ENCODE measurements around the gene USP9Y.

Gene USP9Y

DNA sequence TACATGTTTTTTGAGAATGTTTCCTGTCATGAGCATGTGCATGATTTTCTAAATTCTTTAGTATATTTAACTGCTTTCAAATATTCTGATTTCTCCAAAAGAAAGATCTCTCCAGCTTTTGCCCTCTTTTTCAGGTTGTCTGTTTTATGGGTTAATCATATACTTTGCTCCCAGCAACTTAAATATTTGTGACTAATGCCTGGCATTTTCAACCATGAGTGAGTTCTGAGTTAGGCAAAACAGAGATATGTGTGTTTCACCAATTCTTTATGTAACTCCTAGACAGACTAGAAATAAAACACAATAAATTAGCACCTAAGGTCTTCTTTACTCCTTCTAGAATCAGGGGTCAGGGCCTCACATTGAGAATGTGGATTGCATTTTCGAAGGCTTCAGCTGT, 107.0 kb downstream of the USP9Y start:
- no peak for DNase-seq

- no peak for DNase-seq
These were observed 108.0 kb downstream of the USP9Y start for GRCh38 chrY:12809034-12809433.

DNA sequence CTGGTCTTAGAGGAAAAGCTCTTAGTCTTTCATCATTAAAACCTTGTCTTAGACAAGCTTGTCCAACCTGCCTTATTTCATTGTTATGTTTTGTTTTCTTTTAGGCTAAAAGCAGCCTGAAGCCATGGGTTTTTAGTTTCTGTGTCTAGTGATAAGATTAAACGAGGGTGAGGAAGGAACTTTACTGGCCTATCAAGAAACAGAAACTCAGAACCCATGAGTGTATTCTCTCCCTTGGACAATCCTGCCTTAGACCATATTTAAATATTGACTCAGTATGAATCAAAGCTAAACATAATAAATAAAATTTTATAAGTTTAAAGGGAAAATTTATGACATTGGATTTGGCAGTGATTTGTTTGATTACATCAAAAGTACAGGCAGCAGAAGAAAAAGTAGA, 122.4 kb downstream of the USP9Y start:
- no peak for DNase-seq

DNA sequence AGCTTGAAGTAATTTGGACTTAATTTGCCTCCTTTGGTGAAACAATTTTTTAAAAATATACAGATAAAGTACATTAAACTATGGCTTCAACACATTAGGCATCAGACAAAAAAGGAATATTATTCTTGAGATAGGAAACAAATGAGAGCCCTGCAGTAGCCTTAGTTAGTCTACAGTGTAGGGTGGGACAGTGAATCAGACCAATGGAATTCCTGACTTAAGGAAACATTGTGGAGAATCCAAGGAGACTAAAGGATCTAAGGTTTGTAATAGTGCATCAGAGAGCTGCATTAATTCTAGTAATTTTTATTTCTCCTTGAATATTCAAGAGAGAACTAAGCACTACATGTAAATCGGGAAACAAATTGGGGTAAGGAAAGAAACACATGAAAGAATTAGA, 125.8 kb downstream of the USP9Y start:
- no peak for DNase-seq

DNA sequence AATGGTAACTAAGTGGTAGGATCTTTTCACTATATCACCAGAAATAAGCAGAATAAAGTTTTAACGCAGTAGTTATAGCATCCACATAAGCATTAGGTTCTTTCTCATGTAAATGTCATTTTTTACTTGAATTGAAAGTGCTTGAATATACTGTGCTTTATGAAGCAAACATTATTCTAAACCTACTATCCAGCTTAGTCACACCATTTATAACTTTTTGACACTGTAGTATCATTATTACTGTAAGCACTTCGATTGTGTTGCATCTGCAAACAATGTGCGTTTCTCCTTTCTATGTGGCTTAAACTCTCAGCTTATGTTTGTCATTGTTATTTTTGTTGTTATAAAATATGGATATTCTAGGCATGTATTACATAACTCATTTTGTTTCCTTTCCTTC, 132.3 kb downstream of the USP9Y start:
- no peak for DNase-seq

- no peak for DNase-seq
These were observed 136.5 kb downstream of the USP9Y start for GRCh38 chrY:12837550-12837949.

- no peak for DNase-seq
These were observed 140.3 kb downstream of the USP9Y start for GRCh38 chrY:12841368-12841767.

DNA sequence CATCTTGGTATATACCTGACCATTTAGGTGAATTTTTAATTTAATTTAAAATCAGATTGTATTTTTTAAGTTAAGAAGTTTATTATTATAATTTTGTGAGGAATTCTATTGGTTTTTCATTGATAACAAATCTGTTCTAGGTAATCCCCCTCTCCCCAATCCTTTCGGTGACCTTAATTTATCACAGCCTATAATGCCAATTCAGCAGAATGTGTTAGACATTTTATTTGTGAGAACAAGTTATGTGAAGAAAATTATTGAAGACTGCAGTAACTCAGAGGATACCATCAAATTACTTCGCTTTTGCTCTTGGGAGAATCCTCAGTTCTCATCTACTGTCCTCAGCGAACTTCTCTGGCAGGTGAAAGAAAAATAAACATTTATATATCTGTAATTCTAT, 145.8 kb downstream of the USP9Y start:
- DNase-seq, result no peak

DNA sequence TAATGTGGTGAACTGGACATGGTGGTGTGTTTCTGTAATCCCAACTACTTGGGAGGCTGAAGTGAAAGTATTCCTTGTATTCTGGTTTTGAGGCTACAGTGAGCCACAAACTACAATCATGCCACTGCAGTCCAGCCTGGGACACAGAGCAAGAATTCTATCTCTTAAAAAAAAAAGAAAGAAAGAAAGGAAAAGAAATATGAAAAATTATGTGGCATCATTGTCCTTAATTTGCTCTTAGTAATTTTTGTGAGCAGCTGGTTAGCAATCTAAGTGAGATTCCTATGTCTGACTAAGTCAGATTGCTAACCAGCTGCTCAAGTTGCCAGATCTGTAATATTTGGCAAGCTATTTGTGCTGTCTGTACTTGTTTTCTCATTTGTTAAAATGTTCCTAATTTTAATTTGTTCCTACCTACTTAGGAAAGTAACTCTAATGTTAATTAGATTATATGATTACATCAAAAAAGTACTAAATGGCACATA, 154.8 kb downstream of the USP9Y start:
- DNase-seq, result no peak

- no peak for DNase-seq
These were observed 166.9 kb downstream of the USP9Y start for GRCh38 chrY:12867960-12868359.

DNA sequence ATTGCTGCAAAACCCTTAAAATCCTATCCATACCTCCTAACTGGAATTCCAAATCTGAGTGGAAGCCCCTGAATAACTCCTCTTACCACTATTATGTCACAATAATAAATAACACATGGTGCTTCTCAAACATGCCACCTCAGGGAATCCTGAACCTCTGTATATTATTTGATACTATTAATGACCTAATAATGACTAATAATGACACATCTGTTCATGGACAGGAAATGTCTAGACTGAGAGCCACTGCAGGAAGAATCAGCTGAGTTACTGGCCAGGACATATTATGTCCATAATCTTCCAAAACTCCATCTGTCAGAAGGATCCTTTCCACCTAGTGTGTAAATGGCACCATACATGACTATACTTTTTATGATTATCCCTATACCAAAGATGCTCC, 195.9 kb downstream of the USP9Y start:
- no peak for DNase-seq

GRCh38 chrY:12898604-12899003, 197.6 kb downstream of the USP9Y start:
- DNase-seq, result no peak

DNA sequence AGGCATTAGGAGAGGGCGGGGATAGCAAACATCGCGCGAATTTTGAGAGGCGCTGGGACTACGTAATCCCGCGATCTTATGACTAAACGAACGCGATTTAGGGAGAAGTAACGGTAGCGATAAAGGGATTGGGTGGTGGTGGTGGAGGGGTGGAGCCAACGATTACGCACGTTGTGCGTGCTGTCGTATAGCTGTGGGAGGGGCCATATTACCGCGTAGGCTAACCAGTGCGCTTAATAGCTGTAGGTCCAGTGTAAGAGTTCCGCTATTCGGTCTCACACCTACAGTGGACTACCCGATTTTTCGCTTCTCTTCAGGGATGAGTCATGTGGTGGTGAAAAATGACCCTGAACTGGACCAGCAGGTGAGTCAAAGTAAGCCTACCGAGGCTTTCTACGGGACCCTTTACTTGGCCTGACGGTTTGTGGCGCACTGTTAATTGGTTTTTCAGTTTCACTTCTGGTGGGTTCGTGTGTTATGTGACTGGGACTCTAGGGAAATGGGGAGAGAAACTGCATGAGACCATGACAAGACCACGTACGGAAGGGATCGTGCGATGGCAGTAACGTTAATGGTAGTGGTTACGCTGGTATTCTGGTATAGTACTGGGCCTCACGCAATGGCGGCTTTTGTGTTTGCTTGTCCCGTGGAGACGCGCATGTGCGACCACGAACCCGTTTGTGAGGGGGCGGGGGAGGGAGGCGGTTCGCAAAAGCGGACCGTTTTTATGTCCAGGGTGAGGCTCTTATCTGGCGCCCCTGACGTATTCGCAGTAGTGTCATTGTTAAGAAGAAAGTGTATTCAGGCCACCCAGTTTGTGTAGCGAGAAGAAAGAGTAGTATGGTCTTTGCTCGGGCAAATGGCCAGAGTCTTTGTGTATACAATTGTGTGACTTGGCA, 203.8 kb downstream of the USP9Y start, which contains the start of gene DDX3Y:
Gene DDX3Y (plus strand): TSS at position 251 of the 899 bp plus-strand sequence. CDS start 69 bp downstream, at position 320.
- DNase-seq, result no peak

GRCh38 chrY:12905517-12905872, 204.5 kb downstream of the USP9Y start:
- DNase-seq, result no peak

DNA sequence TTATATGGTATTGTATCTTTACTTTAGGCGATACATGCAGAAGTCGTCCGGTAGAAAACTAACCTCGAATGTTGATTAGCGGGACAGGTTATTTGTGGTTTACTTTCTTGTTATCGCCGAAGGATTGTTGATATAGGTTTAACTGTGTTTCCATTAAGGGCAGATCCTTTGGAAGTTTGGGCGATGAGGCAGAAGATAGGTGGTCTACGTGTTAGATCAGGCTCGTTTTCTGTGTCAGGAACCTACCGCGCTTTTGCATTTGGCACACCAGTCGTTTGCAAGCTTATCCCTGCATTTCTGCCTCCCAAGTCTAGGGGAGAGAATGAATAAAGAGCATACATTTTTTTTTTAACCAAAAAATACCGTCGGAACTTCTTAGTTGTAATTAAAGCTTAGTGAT, 204.9 kb downstream of the USP9Y start:
- DNase-seq, result no peak
